NCI-H1048 (cell line): ENCODE measurements around the gene COLQ.

Experiments used
- DNase-seq: peaks from one replicate; lab custom pipeline; 2025; lab: John Stamatoyannopoulos, UW

Gene COLQ

DNA sequence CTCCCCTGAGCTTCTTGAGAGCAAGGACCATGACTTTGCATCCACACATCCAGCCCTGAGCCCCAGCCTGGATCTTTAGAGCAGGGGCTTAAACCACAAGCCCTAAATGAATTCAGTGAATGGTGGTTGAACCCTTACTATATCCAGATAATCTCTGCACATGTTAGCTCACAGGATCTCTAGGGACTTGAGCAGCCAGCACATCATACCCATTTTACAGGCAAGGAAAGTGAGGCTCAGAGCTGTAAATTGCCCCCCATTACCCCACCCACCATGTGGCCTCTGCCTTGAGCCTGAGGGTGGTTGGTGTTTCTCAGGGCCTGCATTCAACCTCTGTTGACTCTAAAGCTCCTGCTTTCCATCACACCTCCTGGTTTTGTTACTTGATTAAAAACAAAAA, 66.5 kb downstream of the COLQ start:
- no peak for DNase-seq

DNA sequence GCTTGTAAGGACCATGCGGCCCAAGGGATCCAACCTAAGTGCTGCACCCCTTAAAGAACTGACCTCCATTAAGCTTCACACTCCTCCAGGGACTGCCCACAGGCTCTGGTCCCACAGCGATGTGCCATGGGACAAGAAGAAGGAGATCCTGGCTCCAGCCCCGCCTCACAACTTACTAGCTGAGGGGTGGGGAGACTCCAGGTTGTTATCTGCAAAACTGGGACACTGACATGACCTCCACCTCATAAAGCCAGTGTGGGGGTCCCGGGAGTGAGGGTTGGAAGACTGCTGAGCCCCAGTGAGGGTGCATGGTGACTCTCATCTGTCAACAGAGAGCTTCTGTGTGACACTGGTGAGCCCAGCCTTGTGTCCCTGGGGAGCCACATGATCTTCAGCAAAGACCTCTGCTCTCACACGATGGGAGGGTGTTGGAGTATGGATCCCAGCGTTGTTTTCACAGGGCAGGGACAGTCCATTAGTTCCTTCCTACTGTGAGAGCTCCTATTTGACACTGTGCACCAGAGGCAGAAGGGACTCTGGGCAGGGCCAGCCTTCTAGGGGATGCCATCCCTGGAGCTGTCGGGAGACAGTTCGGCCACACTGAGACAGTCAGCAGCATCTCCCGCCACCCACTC, 67.4 kb downstream of the COLQ start:
- DNase-seq: no peak

DNA sequence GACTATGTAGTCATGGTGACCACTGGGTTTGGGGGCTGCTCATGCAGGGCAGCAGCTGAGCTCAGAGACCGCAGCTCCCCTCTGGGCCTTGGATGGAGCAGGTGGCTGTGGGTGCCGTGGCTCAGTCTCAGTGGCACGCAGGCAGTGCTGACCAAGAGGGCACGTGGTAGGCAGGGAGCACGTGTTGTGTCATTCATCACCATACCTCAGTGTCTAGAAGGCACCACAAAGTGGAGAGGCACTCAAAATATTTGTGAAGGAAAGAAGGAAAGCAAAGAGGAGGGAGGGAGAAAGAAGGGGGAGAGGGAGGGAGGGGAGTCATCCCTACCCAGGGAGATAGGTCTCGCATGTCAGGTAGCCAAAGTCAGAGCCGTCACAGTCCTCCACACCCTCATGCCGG, 68.0 kb downstream of the COLQ start:
- no peak for DNase-seq

DNA sequence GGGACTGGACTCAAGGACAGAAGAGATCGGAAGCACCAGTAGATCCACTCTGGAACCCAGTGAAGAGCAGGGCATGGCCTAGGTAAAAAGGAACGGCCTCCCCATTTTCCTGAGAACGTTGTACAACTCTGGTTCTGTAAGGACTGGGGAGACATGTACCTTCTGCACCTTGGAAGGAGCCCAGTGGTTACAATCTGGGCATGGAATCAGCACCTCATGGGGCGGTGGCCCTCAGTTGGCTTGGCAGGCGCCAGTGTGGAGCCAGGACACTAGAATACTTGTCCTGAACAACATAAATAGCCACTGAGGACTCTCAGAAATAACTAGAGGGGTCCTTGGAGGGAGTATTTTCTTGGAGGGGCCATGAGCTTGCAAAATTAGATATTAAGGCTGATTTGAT, 68.5 kb downstream of the COLQ start:
- DNase-seq: no peak

DNA sequence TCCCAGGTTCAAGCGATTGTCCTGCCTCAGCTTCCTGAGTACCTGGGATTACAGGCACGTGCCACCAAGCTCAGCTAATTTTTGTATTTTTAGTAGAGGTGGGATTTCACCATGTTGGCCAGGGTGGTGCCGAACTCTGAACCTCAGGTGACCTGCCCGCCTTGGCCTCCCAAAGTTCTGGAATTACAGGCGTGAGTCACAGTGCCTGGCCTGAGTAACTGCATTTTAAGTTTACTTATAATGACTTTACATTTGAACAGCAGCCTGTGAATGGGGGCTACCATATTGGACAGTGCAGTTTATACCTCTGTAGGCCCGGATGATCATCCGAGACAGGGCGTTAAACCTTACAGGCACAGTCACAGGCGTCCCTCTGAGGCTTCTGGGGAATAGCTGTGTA, 69.3 kb downstream of the COLQ start:
- no peak for DNase-seq

DNA sequence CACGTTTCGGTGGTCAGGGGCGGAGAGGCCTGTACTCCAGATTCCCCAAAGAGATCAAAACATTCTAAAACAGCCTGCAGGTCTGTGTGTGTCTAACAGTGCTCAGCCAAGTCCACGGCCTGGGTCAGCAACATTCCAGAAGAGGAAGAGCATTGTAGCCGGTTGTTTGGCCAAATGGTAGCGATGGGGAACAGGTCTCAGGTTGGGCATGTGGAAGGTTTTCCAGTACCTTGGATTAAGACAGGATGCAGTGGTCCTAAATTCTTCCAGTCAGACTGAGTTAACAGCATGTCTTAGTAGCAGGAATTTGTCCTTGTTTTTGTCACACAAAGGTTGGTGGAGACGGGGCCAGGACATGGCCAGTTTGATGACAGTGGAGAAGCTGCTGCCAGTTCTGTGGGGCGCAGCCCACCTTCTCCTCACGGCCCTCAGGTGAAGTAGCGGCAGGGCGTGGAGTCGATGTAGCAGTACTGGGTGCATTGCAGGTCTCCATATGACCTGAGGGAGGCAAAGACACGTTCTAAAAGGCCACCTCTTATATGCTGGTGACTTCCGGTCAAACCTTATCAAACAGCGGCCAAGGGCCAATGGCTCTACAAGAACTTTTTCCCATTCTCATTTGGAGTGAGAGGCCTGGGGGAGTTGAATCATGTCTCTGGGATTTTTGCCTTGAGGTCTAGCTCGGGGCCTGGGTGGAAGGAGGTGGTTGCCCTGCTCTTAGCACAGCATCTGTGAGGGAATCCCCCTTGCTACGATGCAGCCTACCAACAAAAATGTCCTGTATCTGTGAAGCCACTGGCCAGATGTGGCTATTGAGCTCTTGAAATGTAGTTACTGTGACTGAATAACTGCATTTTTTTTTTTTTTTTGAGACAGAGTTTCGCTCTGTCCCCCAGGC, 70.0 kb downstream of the COLQ start:
- DNase-seq: no peak

DNA sequence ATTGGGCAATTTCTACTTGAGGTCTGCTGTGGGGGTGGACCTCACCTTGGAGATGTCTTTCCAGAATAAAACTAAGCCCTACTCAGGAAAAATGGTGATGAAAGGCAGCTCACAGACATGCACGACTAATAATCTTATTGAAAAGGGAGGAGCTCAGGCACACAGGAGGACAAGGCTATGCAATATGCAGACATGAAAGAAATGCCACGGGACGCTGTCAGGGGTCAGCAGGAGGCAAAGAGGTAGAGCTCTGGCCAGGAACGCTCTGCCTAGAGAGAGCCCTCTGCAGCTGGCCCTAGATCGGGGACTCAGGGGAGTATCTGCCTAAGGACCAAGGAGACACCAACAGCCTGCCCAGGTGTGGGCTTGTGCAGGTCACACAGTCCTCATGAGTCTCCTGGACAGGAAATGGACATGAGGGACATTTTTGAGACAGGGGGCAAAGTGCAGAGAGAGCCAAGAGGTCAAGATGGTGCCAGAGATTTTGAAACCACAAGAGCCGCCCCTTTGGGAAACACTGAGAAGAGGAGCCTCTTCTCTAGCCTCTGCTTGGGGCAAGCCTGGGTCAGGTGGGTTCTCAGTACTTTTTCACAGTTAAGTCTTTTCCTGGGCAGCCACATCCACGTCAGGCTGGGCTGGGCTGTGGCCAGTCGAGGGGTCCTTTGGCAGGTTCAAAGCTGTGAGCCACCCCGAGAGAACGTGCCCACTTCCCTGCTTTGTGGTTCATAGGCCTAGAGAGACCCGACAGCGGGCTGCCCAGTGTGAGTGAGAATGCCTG, 70.9 kb downstream of the COLQ start:
- DNase-seq: no peak

DNA sequence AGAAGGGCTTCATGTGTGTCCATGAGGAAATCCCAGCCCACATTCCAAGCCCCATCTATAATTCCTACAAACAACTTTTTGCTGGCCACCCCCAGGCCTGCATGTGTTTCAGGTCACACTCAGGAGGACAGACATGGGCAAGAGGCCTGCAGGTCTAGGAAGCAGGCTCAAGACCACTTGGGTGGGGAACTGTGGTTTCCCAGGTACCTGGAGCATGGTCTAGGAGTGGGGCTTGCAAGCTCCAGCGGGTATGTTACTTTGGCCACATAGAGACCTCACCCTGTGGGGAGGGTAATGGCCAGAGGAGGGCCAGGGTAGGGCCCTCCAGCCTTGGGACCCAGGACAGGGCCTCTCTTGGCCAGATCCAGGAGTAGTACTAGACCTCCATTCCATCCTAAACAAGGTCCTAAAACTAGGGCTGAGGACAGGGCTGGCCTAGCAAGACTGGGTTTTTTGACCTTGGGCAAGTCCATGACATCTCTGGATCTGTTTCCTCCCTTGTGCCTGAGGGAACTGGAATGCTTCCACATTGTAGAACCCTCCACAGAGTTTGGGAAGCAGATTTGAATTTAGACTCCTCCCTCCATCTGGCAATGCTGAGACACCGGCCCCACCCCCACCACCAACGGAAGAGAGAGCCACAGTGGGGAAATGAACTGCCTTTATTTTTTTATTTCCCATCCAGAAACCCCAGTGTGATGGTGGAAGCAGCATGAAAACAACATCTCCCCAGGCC, 71.8 kb downstream of the COLQ start:
- no peak for DNase-seq

DNA sequence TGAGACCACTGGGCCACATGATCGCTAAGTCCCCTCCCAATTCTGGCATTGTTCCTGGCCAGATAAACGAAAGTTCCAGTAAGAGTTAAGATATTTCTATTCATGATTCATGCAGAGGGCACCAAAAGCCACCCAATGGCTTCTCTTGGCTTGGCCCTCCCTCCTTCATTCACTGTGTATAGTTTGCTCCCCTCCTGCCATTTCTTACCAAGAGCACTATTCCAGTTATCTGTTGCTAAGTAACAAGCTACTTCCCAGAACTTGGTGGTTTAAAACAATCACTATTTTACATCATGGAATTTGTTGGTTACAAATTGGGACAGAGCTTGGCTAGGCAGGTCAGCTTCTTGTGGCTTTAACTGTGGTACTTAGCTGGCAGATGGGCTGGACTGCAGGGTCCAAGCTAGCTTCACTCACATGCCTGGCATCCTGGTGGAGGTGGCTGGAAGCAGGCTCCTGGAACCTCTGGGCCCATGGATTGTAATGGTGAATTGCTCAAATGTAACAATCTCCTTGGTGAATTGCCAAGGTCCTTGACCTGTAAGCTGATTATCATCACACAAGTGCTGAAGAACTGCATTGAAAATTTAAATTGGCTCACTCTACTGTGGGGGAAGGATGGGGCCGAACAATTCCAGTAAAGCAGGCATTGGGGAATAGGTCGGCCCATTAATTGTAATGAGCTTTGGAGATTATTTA, 77.5 kb downstream of the COLQ start:
- DNase-seq: no peak

DNA sequence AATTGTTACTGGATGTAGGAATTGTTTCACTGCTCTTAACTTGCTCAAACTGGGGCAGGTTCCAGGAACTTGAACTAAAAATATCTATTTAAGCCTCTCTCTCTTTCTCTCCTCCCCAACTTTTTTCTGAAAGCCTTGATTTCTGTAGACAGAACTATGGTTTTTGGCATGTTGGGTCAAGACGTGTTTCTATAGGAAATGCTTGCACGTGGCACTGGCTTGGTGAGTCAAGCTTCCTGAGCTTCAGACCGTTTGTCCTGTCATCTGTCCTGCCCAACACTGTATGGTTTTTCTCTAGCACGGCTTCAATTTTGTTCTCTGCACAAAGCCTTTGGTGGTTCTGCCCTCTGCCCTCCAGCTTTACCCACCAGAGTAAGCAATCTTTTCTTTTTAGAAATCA, 80.6 kb downstream of the COLQ start:
- no peak for DNase-seq

DNA sequence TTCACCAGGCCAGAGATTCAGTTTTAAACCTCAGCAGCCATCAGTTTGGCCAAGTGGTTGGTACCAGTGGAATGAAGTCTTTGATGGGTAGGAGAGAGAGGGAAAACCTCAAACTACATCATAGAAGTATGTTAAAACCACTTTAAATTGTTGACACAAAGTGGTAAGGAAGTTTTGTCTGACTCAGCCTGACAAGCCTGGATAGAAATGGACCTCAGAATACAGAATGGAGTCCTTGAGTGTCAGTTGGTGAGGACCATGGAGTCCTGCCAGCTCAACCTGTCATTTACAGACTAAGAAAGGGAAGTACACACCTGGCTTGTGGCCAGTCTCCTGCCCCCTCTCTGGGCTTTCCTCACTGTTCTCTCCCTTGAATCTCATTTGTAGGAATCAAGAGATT, 82.0 kb downstream of the COLQ start:
- DNase-seq: no peak

DNA sequence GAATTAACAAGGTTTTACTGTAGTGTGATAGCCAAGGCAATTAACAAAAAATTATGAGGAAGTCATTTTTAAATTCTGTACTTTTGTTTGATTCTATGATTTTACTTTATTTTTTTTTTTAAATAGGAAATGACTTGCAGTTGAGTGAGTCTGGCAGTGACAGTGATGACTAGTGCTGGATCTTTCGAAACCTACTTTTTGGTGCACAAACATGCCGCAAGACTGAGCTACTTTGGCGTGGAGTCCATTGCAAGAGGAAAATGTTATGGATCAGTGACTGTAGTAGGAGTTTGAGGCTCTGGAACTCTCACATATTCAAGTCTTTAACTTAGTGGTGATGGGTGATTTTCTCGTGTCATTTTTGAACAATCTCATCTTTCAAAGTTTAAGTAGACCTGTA, 82.5 kb downstream of the COLQ start:
- no peak for DNase-seq

DNA sequence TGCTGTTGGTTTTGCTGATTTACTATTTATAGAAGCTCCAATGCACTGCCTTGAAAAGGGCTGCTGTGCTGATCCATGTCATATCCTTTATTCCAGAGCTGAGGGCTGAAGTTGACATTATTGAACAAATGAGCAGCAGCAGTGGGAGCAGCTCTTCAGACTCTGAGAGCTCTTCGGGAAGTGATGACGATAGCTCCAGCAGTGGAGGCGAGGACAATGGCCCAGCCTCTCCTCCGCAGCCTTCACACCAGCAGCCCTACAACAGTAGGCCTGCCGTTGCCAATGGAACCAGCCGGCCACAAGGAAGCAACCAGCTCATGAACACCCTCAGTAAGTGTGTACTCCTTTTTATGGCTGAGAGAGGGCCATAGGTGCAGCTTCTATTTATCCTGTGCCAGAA, 85.3 kb downstream of the COLQ start:
- DNase-seq: no peak

DNA sequence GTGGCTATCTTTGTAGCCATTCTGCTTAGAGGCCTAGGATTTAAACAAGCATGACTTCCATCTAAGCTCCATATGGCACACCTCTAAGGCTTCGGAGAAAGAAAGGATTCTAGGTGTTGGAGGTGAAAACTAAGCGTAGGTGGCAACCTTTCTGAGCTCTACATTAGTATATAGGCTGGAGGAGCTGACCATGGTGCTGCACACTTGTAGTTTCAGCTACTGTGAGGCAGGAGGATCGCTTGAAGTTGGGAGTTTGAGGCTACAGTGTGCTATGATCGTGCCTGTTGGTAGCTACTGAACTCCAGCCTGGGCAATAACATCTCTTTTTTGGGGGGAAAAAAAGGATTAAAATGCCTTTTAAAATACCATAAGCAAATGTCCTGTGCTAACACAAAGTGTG, 86.8 kb downstream of the COLQ start:
- DNase-seq: no peak

DNA sequence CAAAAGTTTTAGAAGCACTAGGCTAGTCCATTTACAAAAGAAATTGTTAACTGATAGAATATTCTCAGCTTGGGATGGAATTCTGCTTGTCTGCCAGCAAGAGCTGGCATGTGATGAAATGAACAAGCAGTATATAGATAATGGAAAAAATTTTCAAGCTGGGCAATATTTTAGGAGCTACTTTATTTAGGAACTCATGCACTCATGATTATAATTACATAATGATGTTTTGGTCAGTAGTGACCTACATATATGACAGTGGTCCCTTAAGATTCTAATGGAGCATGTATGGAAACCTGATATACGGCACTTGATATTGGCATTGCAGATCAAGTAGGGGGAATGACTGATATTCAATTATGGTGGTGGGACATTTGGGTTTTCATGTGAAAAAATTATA, 88.0 kb downstream of the COLQ start:
- DNase-seq: no peak

DNA sequence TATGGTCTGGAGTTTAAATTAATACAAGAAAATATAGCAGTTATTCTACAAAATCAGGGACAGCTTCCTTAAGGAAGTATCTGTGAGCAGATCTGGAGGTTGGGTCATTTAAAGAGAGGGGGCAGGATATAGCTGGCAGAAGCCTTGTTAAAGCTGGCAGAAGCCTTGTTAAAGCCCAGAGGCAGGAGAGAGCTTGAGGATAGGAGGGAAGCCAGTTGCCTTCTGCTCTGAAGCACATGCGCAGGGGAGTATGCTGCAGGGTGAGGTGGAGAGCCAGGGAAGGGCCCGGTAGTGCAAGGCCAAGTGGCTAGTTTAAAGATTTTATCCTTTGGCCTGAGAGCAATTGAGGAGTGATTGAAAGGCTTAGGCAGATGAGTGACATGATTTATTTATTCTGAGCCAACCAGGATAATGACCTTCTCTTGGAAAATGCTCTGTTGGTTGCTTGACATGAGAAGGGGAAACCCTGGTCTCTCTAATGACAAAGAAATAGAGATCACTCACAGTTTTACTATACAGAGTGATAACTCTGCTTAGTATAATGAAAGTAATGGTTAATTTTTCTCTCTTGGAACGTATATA, 90.2 kb downstream of the COLQ start:
- no peak for DNase-seq

DNA sequence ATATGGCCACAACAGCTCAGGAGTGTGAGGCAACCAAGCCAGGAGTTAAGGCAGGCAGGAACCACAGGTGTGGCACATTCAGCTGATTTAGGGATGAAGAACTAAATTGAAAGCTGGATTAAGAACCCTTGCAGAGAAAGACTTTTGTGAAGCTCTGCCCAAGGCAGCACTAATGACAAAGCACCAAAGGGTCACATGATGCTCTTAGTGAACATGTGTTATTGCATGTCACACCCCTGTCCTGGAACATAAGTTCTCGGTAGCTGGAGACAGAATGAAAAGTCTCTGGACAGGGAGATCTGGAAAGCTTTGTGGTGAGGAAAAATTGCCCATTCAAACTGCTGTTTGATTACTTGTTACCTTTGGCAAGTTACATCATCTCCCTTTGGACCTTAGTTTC, 90.9 kb downstream of the COLQ start:
- no peak for DNase-seq

DNA sequence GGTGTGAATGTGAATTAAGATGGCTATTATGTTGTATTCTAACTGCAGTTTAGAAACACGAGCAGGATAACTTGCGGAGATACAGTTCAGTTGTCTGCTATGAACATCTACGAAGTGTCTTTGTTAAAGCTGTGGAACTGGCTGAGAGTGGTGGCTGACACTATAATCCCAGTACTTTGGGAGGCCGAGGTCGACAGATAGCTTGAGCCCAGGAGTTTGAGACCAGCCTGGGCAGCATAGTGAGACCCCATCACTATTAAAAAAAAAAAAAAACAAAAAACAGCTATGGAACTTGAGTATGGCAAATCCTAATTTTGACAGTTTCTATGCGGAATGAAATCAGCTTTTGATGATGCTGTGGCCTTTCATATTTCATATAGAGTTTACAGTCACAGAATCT, 92.4 kb downstream of the COLQ start:
- DNase-seq: no peak

DNA sequence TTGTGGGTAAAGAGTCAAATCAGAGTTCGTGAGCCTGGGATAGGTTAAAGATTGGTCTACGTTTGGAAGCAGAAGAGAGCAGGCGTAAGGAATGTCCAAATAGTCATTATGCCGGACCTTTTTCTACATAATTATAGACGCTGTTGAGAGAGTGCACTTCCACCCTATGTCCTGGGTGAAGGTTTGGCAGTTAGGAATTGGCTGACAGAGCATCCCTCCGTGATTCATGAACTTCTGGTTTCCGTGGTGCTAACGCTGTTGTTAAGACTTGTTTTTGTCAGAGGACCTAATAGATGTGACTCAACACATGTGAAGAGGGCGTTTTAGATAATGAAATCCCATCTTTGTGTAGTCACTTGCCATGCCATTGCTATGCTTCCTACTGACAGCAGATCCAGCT, 93.0 kb downstream of the COLQ start:
- no peak for DNase-seq

DNA sequence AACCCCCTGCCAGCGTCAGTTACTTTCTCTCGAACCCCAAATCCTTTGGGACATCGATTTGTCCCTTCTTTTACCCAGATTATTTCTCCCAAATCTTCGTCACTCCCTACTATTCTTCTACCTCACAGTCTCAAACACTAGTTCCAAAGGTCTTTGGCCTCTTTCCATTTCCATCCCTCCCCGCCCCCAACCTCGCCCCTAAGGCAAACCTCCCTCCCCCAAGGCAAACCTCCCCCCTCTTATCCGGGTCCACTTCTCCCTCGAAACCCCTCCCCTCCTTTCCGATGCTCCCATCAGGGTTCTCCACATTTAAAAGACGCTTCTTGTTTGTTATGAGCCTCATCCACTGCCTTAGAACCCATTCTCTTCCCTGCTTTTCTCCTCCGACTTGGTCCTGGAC, 93.5 kb downstream of the COLQ start:
- DNase-seq: no peak

DNA sequence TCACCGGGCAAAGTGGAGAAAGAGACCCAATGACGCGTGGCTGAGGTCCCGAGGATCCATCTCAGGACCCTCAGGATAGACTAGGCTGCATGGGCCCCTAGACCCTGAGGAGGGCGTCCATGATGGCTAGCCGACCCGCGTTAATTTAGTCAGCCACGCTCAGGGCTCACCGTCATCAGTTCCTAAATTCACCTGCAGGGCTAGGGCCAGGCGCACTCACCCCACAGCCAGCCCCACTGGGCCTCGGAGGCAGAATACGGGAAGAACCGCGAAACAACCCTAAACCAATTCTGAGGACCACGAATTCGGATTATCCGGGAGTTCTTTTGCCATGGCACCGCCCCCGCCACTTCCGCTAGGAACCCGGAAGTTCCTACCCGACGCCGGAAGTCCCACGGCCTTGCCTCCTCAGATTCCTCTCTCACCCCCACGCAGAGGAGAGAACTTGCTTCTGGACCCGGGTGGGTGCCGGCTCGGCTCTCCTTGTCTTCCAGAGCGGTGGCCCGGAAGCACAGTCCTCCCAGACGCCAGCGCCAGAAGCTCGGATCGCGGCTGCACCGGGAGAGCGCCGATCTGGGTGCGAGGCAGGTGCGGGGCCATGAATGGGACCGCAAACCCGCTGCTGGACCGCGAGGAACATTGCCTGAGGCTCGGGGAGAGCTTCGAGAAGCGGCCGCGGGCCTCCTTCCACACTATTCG, 94.2 kb downstream of the COLQ start, which contains the start of the genes EAF1 and METTL6:
TSS of gene EAF1 (plus strand) at position 417 of the 699 bp plus-strand sequence. CDS start at position 599, 182 bp downstream.
TSS of gene METTL6 (minus strand) at position 363 of the 699 bp plus-strand sequence. CDS start 1,033 bp downstream, outside the sequence.
- DNase-seq: peak; percentile 45
